ENCODE measurements around the gene DSCAML1.

GRCh38 chr11:117606790-117607189, 190.2 kb downstream of the DSCAML1 start:
- TF ChIP-seq CTCF (IDR thresholded peaks at IDR 0.05) (no peak), EP300 (IDR thresholded peaks at IDR 0.05) (no peak)
